ENCODE results near the gene MDN1. TPM values are rescaled to one million over a fixed set of nuclear protein-coding genes. Genes with fewer than 3 reads are reported as not detected.

Gene MDN1
- polyA plus RNA-seq, 2 of the 4 experiments (the other 2 are of a cell fraction), result 6.4 to 20.5 TPM

GRCh38 chr6:89650579-89650978 is 169.0 kb downstream of the MDN1 start:
- Histone ChIP-seq H3K4me3 (no peak overlapping the region), H3K4me2 (no peak overlapping the region), H3K9me3 (no peaks in the 10 kb centered on the region), H3K4me1 (no peaks in the 10 kb centered on the region), H3K27ac (no peak overlapping the region)
- no peak for ATAC-seq
- POLR2A ChIA-PET, result no interaction called here
- FAIRE-seq, result no peak
- 94% methylated on average over 8 of the region's 8 CpGs for WGBS (ENCODE audit: missing lambda C conversion rate)
- no peak for DNase-seq (ENCODE audit: low read depth in 1 of 2, low spot score in 1 of 2)
- CTCF ChIA-PET, result no interaction called here
- no peak for TF ChIP-seq HMGXB4 (CRISPR knock-in tag; IDR thresholded peaks at IDR 0.05; ENCODE audit: borderline replicate concordance)
- no peak for TF ChIP-seq ELK1 (IDR thresholded peaks at IDR 0.05; ENCODE audit: low read depth, low read length)
- TF ChIP-seq JUNB (IDR thresholded peaks at IDR 0.05), result no peak
- TF ChIP-seq ATOH8 (CRISPR knock-in tag; IDR thresholded peaks at IDR 0.05; ENCODE audit: low read depth), result no peak
- no peak for TF ChIP-seq NFE2L2 (conservative IDR thresholded peaks at IDR 0.05; ENCODE audit: low read length)
- TF ChIP-seq RNF2 (IDR thresholded peaks at IDR 0.05; ENCODE audit: borderline replicate concordance, low read depth), result no peak
- no peak for TF ChIP-seq HDAC2 (IDR thresholded peaks at IDR 0.05)
- TF ChIP-seq HES2 (IDR thresholded peaks at IDR 0.05), result no peak
- TF ChIP-seq CEBPB (IDR thresholded peaks at IDR 0.05), result no peak
- no peak for TF ChIP-seq EP300 (IDR thresholded peaks at IDR 0.05)
- TF ChIP-seq MAZ (IDR thresholded peaks at IDR 0.05; ENCODE audit: borderline replicate concordance, low read depth, low read length), result no peak
- TF ChIP-seq GATA3 (IDR thresholded peaks at IDR 0.05; ENCODE audit: borderline replicate concordance), result no peak
- TF ChIP-seq RARB (CRISPR knock-in tag; IDR thresholded peaks at IDR 0.05), result no peak
- TF ChIP-seq HOXB13 (CRISPR knock-in tag; IDR thresholded peaks at IDR 0.05; ENCODE audit: low read depth), result no peak
- TF ChIP-seq HEYL (CRISPR knock-in tag; IDR thresholded peaks at IDR 0.05), result no peak

GRCh38 chr6:89649682-89650081 is 169.9 kb downstream of the MDN1 start:
- H3K4me2 ChIP-seq, result no peak overlapping the region
- no peaks in the 10 kb centered on the region for H3K9me3 ChIP-seq
- ChIA-PET POLR2A (no interaction called here), CTCF (no interaction called here)
- DNase-seq (ENCODE audit: low read depth in 1 of 2, low spot score in 1 of 2) (no peak), FAIRE-seq (no peak), ATAC-seq (no peak)
- H3K4me3 ChIP-seq, result no peak overlapping the region
- 85% methylated on average over 1 of the region's 1 CpG for WGBS (ENCODE audit: missing lambda C conversion rate)
- TF ChIP-seq KDM5A (IDR thresholded peaks at IDR 0.05), result no peak
- no peak for TF ChIP-seq ELK1 (IDR thresholded peaks at IDR 0.05; ENCODE audit: low read depth, low read length)
- no peak for TF ChIP-seq HES2 (IDR thresholded peaks at IDR 0.05)
- no peak for TF ChIP-seq CHD2 (IDR thresholded peaks at IDR 0.05; ENCODE audit: low read length, partially characterized antibody)
- no peak for TF ChIP-seq RNF2 (IDR thresholded peaks at IDR 0.05; ENCODE audit: borderline replicate concordance, low read depth)
- no peak for TF ChIP-seq FOSB (CRISPR knock-in tag; IDR thresholded peaks at IDR 0.05)
- TF ChIP-seq RAD21 (conservative IDR thresholded peaks at IDR 0.05 in 1 of 2, IDR thresholded peaks at IDR 0.05 in 1 of 2), result no peak
- no peak for TF ChIP-seq PBX3 (IDR thresholded peaks at IDR 0.05)
- no peak for TF ChIP-seq ZC3H11A (IDR thresholded peaks at IDR 0.05)
- no peak for TF ChIP-seq ZFP36 (IDR thresholded peaks at IDR 0.05; ENCODE audit: borderline replicate concordance, partially characterized antibody)
- H3K4me1 ChIP-seq, result 0 out of 3 replicates have a peak, but pooled peaks cover 4% of the 10 kb centered on the region
- H3K27ac ChIP-seq, result no peak overlapping the region

All from A549 (cell line).